Activated T-helper 1 cell treated with anti-CD3 and anti-CD28 coated beads, Interleukin-12 subunit alpha, Interleukin-12 subunit beta, Interleukin-2, Interleukin-4 antibody, amounts not matched to agents 30 ng/mL and 10 ng/mL and 1 ng/mL, durations not matched to agents 14 hours and 24 hours and 36 hours (primary cell): ENCODE measurements around the gene DNAH17. TPM values are rescaled to one million over a fixed set of nuclear protein-coding genes. Genes with fewer than 3 reads are reported as not detected.

Experiments
- DNase-seq: peaks from one replicate; pipeline ENCODE4 v3.0.0; 2021; ENCODE audit warnings: low spot score
- H3K27ac Mint-ChIP-seq: one replicate; pipeline ENCODE4 v1.8.0; 2021; ENCODE audit warnings: mild to moderate bottlenecking, mixed read lengths
- H3K27me3 Mint-ChIP-seq: one replicate; pipeline ENCODE4 v1.8.0; 2022; ENCODE audit warnings: mild to moderate bottlenecking, moderate library complexity, mixed read lengths; ENCODE audit not compliant: insufficient read depth
- H3K36me3 Mint-ChIP-seq: one replicate; pipeline ENCODE4 v1.8.0; 2021; ENCODE audit warnings: low read depth, mixed read lengths
- H3K4me1 Mint-ChIP-seq: one replicate; pipeline ENCODE4 v1.8.0; 2021; ENCODE audit warnings: low read depth, mixed read lengths
- H3K4me3 Mint-ChIP-seq: one replicate; pipeline ENCODE4 v1.8.0; 2021; ENCODE audit warnings: mild to moderate bottlenecking, moderate library complexity, mixed read lengths
- H3K9me3 Mint-ChIP-seq: one replicate; pipeline ENCODE4 v1.8.0; 2021; ENCODE audit warnings: mixed read lengths
- intact Hi-C: fragments of 100-400 bp; cut with micrococcal nuclease; formaldehyde crosslinking; loops from one replicate; pipeline ENCODE4 v1.15.1; 2024
- total RNA-seq: library from RNA; stranded (reverse); gene quantifications from 2 replicates; pipeline ENCODE4 v1.2.3, GENCODE V29; 2022

Gene DNAH17
- total RNA-seq, 1 donor from 2014 or later, result 0.18 TPM

DNA sequence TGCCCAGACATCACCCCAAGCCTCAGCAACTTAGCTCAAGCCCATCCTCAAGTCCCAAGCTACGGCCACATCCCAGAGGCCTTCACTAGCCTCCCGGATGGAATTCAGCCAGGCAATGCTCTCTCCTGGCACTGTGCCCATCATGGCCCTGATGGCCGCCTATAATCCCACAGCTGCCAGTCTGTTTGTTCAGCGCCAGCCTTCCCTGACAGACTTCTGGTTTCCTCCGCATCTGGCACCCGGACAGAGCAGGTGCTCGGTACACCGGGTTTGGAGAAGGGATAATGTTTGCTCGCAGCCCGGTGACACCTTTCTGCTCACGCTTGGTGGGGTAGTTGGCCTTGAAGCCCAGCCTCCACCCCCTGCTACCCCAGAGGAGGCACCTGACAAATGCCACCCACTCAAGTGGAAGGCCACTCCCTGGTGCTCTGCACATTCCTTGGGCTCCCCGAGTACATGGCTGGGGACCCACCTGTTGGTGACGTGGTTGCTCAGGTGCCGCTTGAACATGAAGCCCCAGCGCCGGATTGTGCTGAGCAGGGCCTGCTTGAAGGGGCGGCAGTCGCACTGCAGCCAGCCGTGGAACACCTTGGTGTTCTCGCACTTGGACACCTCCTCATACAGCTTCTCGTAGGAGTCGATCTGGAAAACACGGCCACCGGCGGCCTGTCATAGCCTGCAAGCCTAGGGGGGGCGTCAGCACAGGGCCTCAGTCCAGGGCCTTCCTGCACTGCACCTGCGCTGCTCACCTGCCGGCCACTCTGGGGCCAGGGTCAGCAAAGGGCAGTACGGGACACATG, 47.1 kb downstream of the DNAH17 start:
- H3K4me3 Mint-ChIP-seq, result no peak overlapping the region
- no peaks in the 10 kb centered on the region for H3K36me3 Mint-ChIP-seq
- intact Hi-C loops, result no loop called here
- no peak overlapping the region for H3K27ac Mint-ChIP-seq
- DNase-seq, result no peak
- H3K4me1 Mint-ChIP-seq, result peaks cover 24% of the 10 kb centered on the region
- no peaks in the 10 kb centered on the region for H3K9me3 Mint-ChIP-seq
- H3K27me3 Mint-ChIP-seq, result no peaks in the 10 kb centered on the region

DNA sequence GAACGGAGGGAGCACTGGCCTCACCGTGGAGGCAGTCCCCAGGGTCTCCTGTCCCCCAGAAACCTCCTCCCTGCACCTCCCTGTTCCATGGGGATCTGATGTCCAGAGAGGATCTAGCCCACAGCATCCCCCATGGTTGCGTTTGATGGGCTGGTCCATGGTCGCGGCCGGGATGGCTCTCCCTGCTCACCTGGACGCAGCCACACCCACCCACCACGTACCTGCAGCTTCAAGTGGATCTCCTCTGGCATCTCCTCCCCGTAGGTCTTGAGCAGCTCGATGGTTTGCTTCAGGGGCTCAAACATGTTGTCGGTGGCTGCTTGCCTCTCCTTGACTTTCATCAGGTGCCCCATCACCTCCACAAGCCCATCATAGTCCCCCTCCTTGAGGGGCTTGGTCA, 47.9 kb downstream of the DNAH17 start:
- Mint-ChIP-seq H3K9me3 (no peaks in the 10 kb centered on the region), H3K27ac (no peak overlapping the region), H3K4me1 (peaks cover 16% of the 10 kb centered on the region), H3K27me3 (no peaks in the 10 kb centered on the region), H3K4me3 (no peak overlapping the region), H3K36me3 (no peaks in the 10 kb centered on the region)
- no peak for DNase-seq
- intact Hi-C loops, result no loop called here

- no peak for DNase-seq
- no peaks in the 10 kb centered on the region for H3K27me3 Mint-ChIP-seq
- no peaks in the 10 kb centered on the region for H3K9me3 Mint-ChIP-seq
- intact Hi-C loops, result no loop called here
- H3K4me1 Mint-ChIP-seq, result peaks cover 12% of the 10 kb centered on the region
- H3K27ac Mint-ChIP-seq, result no peak overlapping the region
- H3K36me3 Mint-ChIP-seq, result no peaks in the 10 kb centered on the region
- H3K4me3 Mint-ChIP-seq, result no peak overlapping the region
Measured at GRCh38 chr17:78528541-78528940, 48.7 kb downstream of the DNAH17 start.

GRCh38 chr17:78527345-78527744, 49.9 kb downstream of the DNAH17 start:
- Mint-ChIP-seq H3K27me3 (no peaks in the 10 kb centered on the region), H3K4me3 (no peak overlapping the region), H3K27ac (no peak overlapping the region), H3K36me3 (no peaks in the 10 kb centered on the region), H3K9me3 (no peaks in the 10 kb centered on the region), H3K4me1 (peaks cover 4% of the 10 kb centered on the region)
- DNase-seq, result no peak
- intact Hi-C loops, result no loop called here

DNA sequence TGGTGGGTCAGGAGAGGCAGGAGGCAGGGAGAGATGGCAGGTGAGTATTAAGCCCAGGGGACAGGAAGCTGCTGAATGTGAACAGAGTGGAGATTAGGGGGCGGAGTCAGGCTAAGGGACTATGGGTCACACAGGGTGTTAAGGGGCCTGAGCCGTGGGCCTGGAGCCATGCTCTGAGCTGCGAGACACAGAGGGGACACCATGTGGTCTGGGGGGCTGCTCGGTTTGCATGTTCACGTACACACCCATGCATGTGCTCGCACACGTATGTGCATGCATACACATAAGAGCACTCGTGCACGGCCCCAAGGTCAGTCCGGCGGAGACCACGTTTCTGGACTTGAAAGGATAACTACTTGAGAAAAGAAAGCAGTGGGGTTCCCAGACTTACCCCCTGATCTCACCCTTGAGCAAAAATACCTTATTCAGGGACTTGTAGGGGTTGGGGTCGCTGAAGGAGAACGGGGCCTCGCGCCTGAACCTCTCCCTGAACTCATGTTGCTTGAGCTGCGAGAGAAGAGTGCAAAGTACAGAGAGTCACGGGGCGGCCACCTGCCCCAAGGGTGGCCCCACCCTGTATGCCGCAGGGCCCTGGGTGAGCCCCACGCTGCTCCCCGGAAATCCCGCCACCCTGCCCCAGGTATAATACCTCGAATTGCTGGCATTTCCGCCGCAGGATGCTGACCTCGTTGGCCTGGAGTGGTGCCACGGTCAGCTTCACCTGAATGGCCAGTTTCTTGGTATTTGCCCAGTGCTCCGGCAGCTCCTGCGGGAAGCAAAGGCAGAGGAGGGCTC, 50.8 kb downstream of the DNAH17 start:
- Mint-ChIP-seq H3K36me3 (no peaks in the 10 kb centered on the region), H3K4me3 (no peak overlapping the region)
- DNase-seq, result no peak

DNA sequence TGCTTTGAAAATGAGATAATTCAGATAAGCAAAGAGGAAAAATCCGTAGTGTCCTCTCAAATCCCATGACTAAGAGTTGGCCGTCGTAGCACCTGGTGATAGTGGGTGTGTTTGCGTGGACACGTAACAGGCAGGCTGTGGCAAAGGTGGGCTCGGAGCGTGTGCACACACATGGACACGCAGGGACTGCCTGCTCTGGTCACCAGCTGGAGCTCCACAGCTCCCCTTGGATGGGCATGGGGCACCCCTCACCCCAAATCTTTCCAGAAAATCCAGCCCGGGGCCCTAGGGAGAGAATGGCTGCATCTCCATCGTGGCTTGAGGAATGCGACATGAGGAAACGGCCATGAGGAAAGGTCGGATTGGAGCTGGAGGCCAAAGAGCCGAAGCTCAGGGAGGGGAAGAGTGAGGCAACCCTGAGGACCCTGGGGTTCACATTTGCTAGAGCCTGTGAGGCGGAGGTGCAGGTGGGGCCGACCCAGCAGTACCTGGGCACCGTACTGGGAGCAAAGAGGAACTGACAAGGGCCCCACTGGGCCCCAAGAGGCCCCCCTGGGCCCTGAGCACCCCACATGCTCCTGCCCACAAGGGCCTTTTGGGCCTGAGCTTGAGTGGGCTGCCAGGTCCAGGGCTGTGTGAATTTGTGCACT, 51.6 kb downstream of the DNAH17 start:
- Mint-ChIP-seq H3K36me3 (no peaks in the 10 kb centered on the region), H3K4me3 (no peak overlapping the region), H3K4me1 (no peaks in the 10 kb centered on the region), H3K9me3 (no peaks in the 10 kb centered on the region), H3K27me3 (no peaks in the 10 kb centered on the region), H3K27ac (no peak overlapping the region)
- DNase-seq, result no peak
- intact Hi-C loops, result no loop called here

More for the DNA sequence above, 50.8 kb downstream of the DNAH17 start:
- Mint-ChIP-seq H3K27ac (no peak overlapping the region), H3K27me3 (no peaks in the 10 kb centered on the region), H3K4me1 (no peaks in the 10 kb centered on the region), H3K9me3 (no peaks in the 10 kb centered on the region)
- intact Hi-C loops, result no loop called here

- no peaks in the 10 kb centered on the region for H3K36me3 Mint-ChIP-seq
- no peaks in the 10 kb centered on the region for H3K9me3 Mint-ChIP-seq
- H3K4me1 Mint-ChIP-seq, result no peaks in the 10 kb centered on the region
- intact Hi-C loops, result no loop called here
- no peak for DNase-seq
- H3K27me3 Mint-ChIP-seq, result peaks cover 2% of the 10 kb centered on the region
- no peak overlapping the region for H3K4me3 Mint-ChIP-seq
- H3K27ac Mint-ChIP-seq, result no peak overlapping the region
Measured at GRCh38 chr17:78524870-78525510, 52.2 kb downstream of the DNAH17 start.

DNA sequence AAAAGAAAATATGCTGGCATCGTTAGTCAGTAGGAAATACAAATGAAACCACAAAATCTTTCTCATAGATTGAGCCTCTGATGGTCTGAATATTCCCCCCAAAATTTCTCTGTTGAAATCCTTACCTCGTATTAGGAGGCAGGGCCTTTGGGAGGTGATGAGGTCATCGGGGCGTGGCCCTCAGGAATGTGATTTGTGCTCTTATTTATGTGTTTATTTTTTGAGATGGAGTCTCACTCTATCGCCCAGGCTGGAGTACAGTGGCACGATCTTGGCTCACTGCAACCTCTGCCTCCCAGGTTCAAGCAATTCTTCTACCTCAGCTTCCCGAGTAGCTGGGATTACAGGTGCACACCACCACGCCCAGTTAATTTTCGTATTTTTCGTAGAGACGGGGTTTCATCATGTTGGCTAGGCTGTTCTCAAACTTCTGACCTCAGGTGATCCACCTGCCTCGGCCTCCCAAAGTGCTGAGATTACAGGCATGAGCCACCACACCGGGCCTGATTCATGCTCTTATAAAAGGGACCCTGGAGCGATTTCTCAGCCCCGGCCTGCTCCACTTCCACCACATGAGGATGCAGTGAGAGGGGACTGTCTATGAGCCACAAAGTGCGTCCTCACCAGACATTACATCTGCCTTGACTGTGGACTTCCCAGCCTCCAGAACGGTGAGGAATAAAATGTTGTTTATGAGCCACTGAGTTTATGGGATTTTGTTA, 53.1 kb downstream of the DNAH17 start:
- no peak overlapping the region for H3K4me3 Mint-ChIP-seq
- H3K36me3 Mint-ChIP-seq, result no peaks in the 10 kb centered on the region
- H3K27me3 Mint-ChIP-seq, result peaks cover 2% of the 10 kb centered on the region
- no peak for DNase-seq
- H3K4me1 Mint-ChIP-seq, result no peaks in the 10 kb centered on the region
- H3K27ac Mint-ChIP-seq, result no peak overlapping the region
- intact Hi-C loops, result no loop called here
- H3K9me3 Mint-ChIP-seq, result no peaks in the 10 kb centered on the region

- intact Hi-C loops, result no loop called here
- Mint-ChIP-seq H3K4me1 (no peaks in the 10 kb centered on the region), H3K27me3 (peaks cover 2% of the 10 kb centered on the region), H3K9me3 (no peaks in the 10 kb centered on the region), H3K27ac (no peak overlapping the region), H3K36me3 (no peaks in the 10 kb centered on the region), H3K4me3 (no peak overlapping the region)
- DNase-seq, result no peak
Measured at GRCh38 chr17:78522031-78522809, 55.0 kb downstream of the DNAH17 start.

DNA sequence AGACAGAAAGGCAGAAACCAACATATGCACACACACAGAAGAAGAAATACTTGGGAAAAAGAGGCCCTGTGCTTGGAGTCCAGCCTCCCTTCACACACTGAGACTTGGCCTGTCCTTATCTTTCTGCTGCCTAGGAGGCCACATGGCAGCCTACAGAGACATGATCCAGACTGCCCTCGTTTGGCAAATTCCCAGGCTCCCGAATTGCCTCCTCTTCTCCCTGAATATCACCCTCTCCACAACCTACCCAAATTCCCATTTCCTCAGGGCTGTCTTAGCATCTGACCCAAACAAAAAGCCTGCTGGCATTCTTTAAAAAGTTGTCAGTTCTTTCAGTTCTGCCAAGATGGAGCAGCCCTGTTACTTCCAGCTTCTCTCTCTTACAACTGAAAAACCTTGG, 59.8 kb downstream of the DNAH17 start:
- DNase-seq, result no peak
- no peak overlapping the region for H3K4me3 Mint-ChIP-seq
- H3K4me1 Mint-ChIP-seq, result no peaks in the 10 kb centered on the region
- H3K36me3 Mint-ChIP-seq, result no peaks in the 10 kb centered on the region
- intact Hi-C loops, result no loop called here
- no peaks in the 10 kb centered on the region for H3K9me3 Mint-ChIP-seq
- peaks cover 4% of the 10 kb centered on the region for H3K27me3 Mint-ChIP-seq
- no peak overlapping the region for H3K27ac Mint-ChIP-seq

DNA sequence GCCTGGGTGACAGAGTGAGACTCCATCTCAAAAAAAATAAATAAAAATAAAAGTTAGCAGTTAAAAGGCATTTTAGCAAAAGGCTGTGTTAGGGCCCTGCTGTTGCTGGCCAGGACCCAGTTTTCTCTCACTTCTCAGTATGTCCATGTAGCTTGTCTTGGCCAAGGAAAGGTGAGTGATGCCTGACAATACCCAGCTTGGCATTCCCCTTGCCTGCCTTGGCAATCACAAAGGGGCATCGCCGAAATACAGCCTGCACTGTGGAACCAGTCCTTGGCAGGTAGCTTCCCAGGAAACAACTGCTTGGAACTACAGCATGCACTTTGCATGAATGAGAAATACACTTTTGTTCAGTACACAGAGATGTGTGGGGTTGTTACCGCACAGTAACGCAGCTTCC, 61.7 kb downstream of the DNAH17 start:
- no peaks in the 10 kb centered on the region for H3K4me1 Mint-ChIP-seq
- H3K36me3 Mint-ChIP-seq, result no peaks in the 10 kb centered on the region
- no peaks in the 10 kb centered on the region for H3K9me3 Mint-ChIP-seq
- intact Hi-C loops, result no loop called here
- no peak overlapping the region for H3K4me3 Mint-ChIP-seq
- H3K27me3 Mint-ChIP-seq, result peaks cover 4% of the 10 kb centered on the region
- no peak overlapping the region for H3K27ac Mint-ChIP-seq
- DNase-seq, result no peak

GRCh38 chr17:78514521-78514920, 62.7 kb downstream of the DNAH17 start:
- Mint-ChIP-seq H3K9me3 (no peaks in the 10 kb centered on the region), H3K4me3 (no peak overlapping the region), H3K36me3 (no peaks in the 10 kb centered on the region), H3K4me1 (no peaks in the 10 kb centered on the region), H3K27me3 (peaks cover 2% of the 10 kb centered on the region), H3K27ac (no peak overlapping the region)
- no peak for DNase-seq
- intact Hi-C loops, result no loop called here
